K562 (cell line): ENCODE measurements around the gene PLA2G2C. TPM values are rescaled to one million over a fixed set of nuclear protein-coding genes. Genes with fewer than 3 reads are reported as not detected.
A peak's percentile ranks its signal among the peaks of the same experiment; 100 is the strongest.

Source experiments
- ARNT ChIP-seq, 2 experiments: fragments of 450-650 bp; IDR thresholded peaks; 2 replicates each; pipeline ENCODE4 v1.6.1; 2016; ENCODE audit warnings: mild to moderate bottlenecking in 1 of 2
- BRD4 ChIP-seq: fragments of 200-600 bp; sonication (generic); IDR thresholded peaks from 2 replicates; pipeline ENCODE4 v1.6.1; 2017; ENCODE audit warnings: inconsistent platforms
- CEBPG ChIP-seq, 3 experiments: fragments of 200-800 bp in 1 of 3; sonication (Bioruptor generic) in 1 of 3; sonication (generic) in 1 of 3; formaldehyde crosslinking in 1 of 3; IDR thresholded peaks in 2 of 3; conservative IDR thresholded peaks in 1 of 3; 2 replicates each; pipeline versions ENCODE4 v1.6.1 to v1.8.0; 2016 to 2022; ENCODE audit warnings: missing compliant biosample characterization in 2 of 3, missing genetic modification characterization in 2 of 3, mild to moderate bottlenecking in 1 of 3, missing genetic modification reagents in 1 of 3
- CXXC5 ChIP-seq: fragments of 250-450 bp; sonication (Bioruptor Pico); IDR thresholded peaks from 2 replicates; pipeline ENCODE4 v1.8.0; 2022; ENCODE audit warnings: inconsistent platforms, mild to moderate bottlenecking, moderate library complexity
- EHMT2 ChIP-seq: fragments of 450-650 bp; IDR thresholded peaks from 2 replicates; pipeline ENCODE4 v1.6.1; 2018; ENCODE audit warnings: antibody characterized with exemption
- ETV6 ChIP-seq, 3 experiments: fragments of 150-350 bp in 1 of 3; sonication (generic) in 1 of 3; formaldehyde crosslinking in 1 of 3; IDR thresholded peaks; 2 replicates each; pipeline versions ENCODE4 v1.6.1 to v1.8.0; 2014 to 2022; ENCODE audit warnings: borderline replicate concordance in 2 of 3, low read depth in 2 of 3, antibody characterized with exemption in 1 of 3, low read length in 1 of 3, mild to moderate bottlenecking in 1 of 3, missing genetic modification reagents in 1 of 3
- HDAC2 ChIP-seq: fragments of 450-650 bp; IDR thresholded peaks from 2 replicates; pipeline ENCODE4 v1.6.1; 2016; ENCODE audit warnings: mild to moderate bottlenecking
- JUND ChIP-seq, 2 experiments: IDR thresholded peaks; 2 replicates in 1 of 2; 3 replicates in 1 of 2; pipeline ENCODE4 v1.6.1; 2011; ENCODE audit warnings: borderline replicate concordance in 2 of 2, low read depth in 2 of 2, low read length in 2 of 2, improper control_type of control experiment in 1 of 2, missing biosample characterization in 1 of 2, missing genetic modification characterization in 1 of 2, missing genetic modification reagents in 1 of 2
- TBP ChIP-seq: optimal IDR thresholded peaks from 2 replicates; pipeline ENCODE3; 2011; ENCODE audit warnings: low read depth, low read length, improper control_type of control experiment
- ZBTB1 ChIP-seq: sonication (generic); formaldehyde crosslinking; IDR thresholded peaks from 2 replicates; pipeline ENCODE4 v1.8.1; 2023; ENCODE audit warnings: missing genetic modification reagents, low read depth, mild to moderate bottlenecking, borderline replicate concordance
- ZBTB8A ChIP-seq: fragments of 450-650 bp; IDR thresholded peaks from 2 replicates; pipeline ENCODE4 v1.6.1; 2018; ENCODE audit warnings: mild to moderate bottlenecking, moderate library complexity; ENCODE audit not compliant: partially characterized antibody
- ZNF717 ChIP-seq: fragments of 250-450 bp; sonication (Bioruptor Pico); IDR thresholded peaks from 2 replicates; pipeline ENCODE4 v1.5.0; 2021
- ZNF766 ChIP-seq: fragments of 200-800 bp; sonication (Bioruptor generic); conservative IDR thresholded peaks from 2 replicates; pipeline ENCODE4 v1.6.1; 2016; ENCODE audit warnings: missing genetic modification characterization, missing compliant biosample characterization
- polyA plus RNA-seq, 8 experiments: library from polyadenylated mRNA; depleted of rRNA in 4 of 8; stranded (reverse) in 5 of 8; unstranded in 3 of 8; fragments of >200 nt; fragmentation: Nextera tagmentation in 2 of 8; fragmentation: Illumina TruSeq in 1 of 8; extraction: Ambion mirVana in 2 of 8; extraction: Trizol in 1 of 8; gene quantifications; 2 replicates each; pipeline versions ENCODE4 v1.2.1 to v1.2.3, GENCODE V29; 2011 to 2014; ENCODE audit warnings: inconsistent platforms in 1 of 8, missing spikeins in 1 of 8
- total RNA-seq, 7 experiments: library from RNA; depleted of rRNA in 6 of 7; stranded (reverse); fragments of >200 nt in 6 of 7; fragmentation: Illumina TruSeq in 2 of 7; extraction: Trizol in 2 of 7; gene quantifications; 2 replicates each; pipeline versions ENCODE4 v1.2.1 to v1.2.3, GENCODE V29; 2011 to 2021; ENCODE audit warnings: low replicate concordance in 1 of 7
- TF ChIP-seq, protein P1 (sequence below), 2 experiments: fragments of 450-650 bp in 1 of 2; sonication (generic) in 1 of 2; formaldehyde crosslinking in 1 of 2; IDR thresholded peaks in 1 of 2; conservative IDR thresholded peaks in 1 of 2; 2 replicates each; pipeline versions ENCODE4 v1.6.1 to v1.8.1; 2016 to 2023; ENCODE audit warnings: mild to moderate bottlenecking in 2 of 2, moderate library complexity in 2 of 2, inconsistent platforms in 1 of 2, missing genetic modification reagents in 1 of 2
- TF ChIP-seq, protein P2 (sequence below): fragments of 450-650 bp; IDR thresholded peaks from 2 replicates; pipeline ENCODE4 v1.6.1; 2016; ENCODE audit warnings: low read depth, mild to moderate bottlenecking, moderate library complexity
- TF ChIP-seq, protein P3 (sequence below): fragments of 200-800 bp; sonication (Bioruptor generic); IDR thresholded peaks from 2 replicates; pipeline ENCODE4 v1.6.1; 2017; ENCODE audit warnings: missing genetic modification characterization, missing compliant biosample characterization

Gene PLA2G2C
- total and polyA plus RNA-seq, 9 of the 15 experiments (the other 6 are each of a cell fraction or from before 2014, with no cell fraction given): 0.14 to 0.49 (median 0.21) TPM

DNA sequence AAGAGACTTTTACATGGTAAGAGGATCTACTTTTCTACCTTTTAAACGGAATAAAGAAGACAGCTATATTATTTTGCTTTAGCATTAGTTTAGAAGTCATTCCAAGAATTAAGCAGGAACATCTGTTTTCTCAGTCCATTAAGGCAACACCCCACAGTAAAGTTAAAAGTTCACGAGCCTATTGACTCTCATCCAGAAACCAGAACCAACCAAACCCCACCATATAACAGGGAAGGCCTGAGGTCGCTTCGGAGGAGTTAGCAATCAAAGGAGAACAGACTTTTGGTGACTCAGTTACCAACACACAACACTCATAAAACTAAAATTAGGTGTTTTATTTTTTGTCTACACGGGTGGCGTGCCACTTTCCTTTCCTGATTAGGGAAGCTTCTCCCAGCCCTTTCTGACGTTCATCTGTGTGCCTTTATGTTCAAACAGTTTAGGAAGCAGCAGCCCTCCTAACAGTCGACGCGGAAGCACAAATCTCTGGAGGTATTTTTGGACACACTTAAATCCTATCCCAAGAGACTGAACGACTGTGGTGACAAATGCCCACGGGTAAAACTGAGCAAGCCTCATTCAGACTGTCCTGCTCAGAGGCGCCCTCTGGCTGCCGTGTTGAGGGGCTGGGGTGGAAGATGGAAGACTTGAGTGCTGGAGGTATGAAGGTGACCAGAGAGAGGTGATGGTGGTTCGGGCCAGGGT, 8.6 kb upstream of the PLA2G2C start (continued):
- TF ChIP-seq JUND (IDR thresholded peaks at IDR 0.05; ENCODE audit: borderline replicate concordance, low read depth, low read length) (0 out of 2 replicates have a peak, but pooled peaks have one; percentile 35), JUND (tag; IDR thresholded peaks at IDR 0.05; ENCODE audit: borderline replicate concordance, low read depth, low read length) (peak; percentile 51; the same call in 1 of the 3 replicates), CXXC5 (CRISPR knock-in tag) (0 out of 2 replicates have a peak, but pooled peaks have one; percentile 26), ETV6 (IDR thresholded peaks at IDR 0.05; ENCODE audit: borderline replicate concordance in 1 of 2, low read depth in 2 of 2, low read length in 1 of 2) (no peak), ETV6 (CRISPR knock-in tag; IDR thresholded peaks at IDR 0.05; ENCODE audit: borderline replicate concordance) (no peak), TBP (no peak), BRD4 (no peak), ZNF766 (CRISPR knock-in tag) (0 out of 2 replicates have a peak, but pooled peaks have one; percentile 32), ZBTB1 (CRISPR knock-in tag) (no peak), HDAC2 (0 out of 2 replicates have a peak, but pooled peaks have one; percentile 48), CEBPG (CRISPR knock-in tag; IDR thresholded peaks at IDR 0.05) (no peak), CEBPG (tag; conservative IDR thresholded peaks at IDR 0.05 in 1 of 2, IDR thresholded peaks at IDR 0.05 in 1 of 2) (no peak), ZNF717 (CRISPR knock-in tag) (no peak), ZBTB8A (no peak), EHMT2 (peak; percentile 69; the same call in 1 of the 2 replicates), ARNT (IDR thresholded peaks at IDR 0.05) (0 out of 4 replicates have a peak, but pooled peaks of 1 of the 2 experiments have one; percentile 56)
- TF ChIP-seq, protein P1, sequence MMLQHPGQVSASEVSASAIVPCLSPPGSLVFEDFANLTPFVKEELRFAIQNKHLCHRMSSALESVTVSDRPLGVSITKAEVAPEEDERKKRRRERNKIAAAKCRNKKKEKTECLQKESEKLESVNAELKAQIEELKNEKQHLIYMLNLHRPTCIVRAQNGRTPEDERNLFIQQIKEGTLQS (IDR thresholded peaks at IDR 0.05): no peak
- TF ChIP-seq, protein P1 (CRISPR knock-in tag; conservative IDR thresholded peaks at IDR 0.05): no peak
- TF ChIP-seq, protein P2, sequence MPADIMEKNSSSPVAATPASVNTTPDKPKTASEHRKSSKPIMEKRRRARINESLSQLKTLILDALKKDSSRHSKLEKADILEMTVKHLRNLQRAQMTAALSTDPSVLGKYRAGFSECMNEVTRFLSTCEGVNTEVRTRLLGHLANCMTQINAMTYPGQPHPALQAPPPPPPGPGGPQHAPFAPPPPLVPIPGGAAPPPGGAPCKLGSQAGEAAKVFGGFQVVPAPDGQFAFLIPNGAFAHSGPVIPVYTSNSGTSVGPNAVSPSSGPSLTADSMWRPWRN: no peak
- TF ChIP-seq, protein P3, sequence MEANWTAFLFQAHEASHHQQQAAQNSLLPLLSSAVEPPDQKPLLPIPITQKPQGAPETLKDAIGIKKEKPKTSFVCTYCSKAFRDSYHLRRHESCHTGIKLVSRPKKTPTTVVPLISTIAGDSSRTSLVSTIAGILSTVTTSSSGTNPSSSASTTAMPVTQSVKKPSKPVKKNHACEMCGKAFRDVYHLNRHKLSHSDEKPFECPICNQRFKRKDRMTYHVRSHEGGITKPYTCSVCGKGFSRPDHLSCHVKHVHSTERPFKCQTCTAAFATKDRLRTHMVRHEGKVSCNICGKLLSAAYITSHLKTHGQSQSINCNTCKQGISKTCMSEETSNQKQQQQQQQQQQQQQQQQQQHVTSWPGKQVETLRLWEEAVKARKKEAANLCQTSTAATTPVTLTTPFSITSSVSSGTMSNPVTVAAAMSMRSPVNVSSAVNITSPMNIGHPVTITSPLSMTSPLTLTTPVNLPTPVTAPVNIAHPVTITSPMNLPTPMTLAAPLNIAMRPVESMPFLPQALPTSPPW: no peak; the same call in 1 of the 2 replicates
